Fibroblast of gingiva (primary cell): Measurements from ENCODE around the gene ARHGAP35.
"Not testable (repeated sequence)": the region's sequence is repeated elsewhere in the genome, so short reads cannot be mapped to it uniquely, and the experiment has no call there.

Source experiments
- DNase-seq: peaks from one replicate; pipeline ENCODE4 v3.0.0-alpha.2; 2011; ENCODE audit warnings: low read depth

The ARHGAP35 gene

DNA sequence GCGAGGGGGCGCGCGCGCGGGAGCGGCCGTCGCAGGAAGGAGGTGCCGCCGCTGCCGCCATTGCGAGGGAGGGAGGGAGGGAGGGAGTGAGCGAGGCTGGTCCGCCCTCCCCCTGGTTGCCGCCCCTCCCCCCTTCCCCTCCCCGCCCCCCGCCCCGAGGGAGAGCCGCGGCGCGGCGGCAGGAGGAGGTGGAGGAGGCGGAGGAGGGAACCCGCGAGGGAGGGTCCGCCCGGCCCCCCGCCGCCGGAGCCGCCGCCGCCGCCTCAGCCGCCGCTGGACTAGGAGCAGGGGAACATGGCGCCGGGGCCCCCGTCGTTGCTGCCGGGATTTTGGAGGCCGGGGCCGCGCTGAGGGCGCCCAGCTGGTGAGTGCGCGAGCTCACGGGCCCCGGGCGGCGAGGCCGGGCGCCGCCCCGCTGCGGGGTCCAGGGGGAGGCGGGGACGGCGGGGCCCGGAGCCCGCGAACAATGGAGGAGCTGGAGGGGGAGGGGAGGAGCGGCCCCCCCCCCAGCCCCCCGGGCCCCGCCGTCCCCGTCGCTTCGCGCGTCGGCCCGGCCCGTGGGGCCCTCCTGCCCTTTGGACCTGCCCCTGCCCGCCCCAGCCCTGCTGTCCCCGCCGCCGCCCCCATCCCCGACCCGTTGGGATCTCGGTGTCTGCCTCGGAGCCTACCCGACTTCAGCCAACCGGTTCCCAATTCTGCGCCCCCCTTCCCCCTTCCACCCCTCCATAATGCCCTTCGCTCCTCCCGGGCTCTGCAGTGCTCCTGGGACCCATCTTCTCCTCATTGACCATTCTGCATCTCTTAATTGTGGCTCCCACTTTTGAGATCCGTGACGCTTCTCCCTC is at the start of gene ARHGAP35:
Gene ARHGAP35 (plus strand): TSS at position 152 of the 845 bp plus-strand sequence. CDS start 57,679 bp downstream, outside the sequence.
- peak; percentile 85 for DNase-seq

DNA sequence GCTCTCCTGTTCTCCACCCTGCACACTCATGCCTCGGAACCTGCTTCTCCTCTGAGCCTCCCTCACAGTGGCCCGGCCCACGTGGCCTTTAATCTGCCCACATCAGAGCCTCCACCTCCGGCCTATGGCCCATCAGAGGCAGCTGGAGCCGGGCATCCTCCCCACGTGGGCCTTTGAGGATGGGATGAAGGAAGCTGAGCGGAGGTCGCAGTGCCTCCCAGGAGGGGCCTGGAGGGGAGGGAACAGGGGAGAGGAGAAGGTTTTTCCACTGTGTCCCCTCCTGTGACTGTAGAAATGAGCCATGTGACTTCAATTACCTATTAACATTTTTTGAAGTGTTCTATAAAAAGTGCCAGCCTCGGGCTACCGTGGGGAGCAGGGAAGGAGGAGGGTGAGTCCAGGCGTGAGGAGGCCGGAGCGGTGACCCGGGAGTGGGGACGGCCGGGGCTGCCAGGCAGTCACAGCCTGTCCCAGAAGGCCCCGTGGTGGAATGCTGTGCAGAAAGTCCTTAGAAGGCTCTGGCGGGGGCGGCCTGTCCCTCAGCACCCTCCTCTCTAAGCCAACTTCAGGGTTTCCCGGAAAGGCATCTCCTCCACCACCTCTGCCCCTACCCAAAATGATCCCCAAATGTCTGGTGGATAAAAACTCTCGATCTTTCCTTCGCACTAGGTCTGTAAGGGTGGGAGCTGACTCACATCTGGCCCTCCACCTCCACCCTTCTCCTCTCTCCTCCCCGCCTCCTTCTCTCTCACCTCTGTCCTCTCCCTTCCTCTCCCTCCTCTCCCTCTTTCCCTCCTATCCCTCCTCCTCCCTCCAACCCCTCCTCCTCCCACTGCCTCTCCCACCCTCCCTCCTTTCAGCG is 47.6 kb upstream of the ARHGAP35 start:
- no peak for DNase-seq

DNA sequence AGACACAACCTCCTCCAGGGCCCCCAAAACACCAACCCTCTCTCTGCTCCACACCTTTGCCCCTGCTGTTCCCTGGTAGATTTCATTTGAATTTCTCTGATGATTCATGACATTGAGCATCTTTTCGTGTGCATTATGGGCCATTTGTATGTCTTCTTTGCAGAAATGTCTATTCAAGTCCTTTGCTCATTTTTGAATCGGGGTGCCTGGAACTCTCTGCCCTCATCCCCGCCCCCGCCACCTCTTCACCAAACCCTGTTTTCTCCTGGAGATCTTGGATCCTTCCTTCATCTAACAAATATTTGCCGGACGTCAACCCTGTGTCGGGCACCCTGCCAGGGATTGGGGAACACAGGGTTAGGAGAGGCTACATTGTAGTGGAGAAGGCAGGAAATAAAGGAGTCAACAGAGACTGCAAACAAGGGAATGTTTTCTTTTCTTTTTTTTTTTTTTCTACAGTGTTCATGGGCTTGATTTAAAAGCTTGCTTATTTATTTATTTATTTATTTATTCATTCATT is 46.9 kb upstream of the ARHGAP35 start:
- DNase-seq, result peak; percentile 55

DNA sequence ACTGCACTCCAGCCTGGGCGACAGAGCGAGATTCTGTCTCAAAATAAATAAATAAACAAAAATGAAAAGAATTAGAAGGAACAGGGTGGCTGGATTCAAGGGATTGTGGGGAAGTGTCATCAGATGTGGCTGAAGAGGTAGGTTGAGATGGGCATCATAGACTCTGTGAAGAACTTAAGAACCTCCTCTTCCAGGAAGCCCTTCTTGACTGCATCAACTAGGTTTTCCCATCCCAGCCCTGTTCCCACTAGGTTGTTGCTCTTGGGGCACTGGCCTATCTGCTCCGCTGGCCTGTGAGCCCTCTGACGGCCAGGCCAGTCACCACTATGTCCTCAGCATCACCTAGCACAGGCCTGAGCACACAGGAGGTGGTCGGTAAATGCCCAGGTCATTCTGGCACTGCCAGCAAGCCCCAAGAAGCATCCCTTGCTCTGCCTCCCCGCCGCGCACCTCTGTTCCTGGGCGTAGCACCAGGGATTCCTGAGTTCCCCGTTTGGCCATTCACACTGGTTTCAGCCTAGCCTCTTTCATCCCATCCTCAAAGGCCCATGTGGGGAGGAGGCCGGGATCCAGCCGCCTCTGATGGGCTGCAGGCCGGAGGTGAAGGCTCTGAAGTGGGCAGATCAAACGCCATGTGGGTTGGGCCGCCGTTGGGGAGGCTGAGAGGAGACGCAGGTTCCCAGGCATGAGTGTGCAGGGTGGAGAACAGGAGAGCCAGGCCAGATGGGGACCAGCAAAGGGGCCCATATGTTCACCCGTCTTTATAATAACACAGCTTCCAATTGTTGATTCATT is 44.8 kb upstream of the ARHGAP35 start:
- no peak for DNase-seq

DNA sequence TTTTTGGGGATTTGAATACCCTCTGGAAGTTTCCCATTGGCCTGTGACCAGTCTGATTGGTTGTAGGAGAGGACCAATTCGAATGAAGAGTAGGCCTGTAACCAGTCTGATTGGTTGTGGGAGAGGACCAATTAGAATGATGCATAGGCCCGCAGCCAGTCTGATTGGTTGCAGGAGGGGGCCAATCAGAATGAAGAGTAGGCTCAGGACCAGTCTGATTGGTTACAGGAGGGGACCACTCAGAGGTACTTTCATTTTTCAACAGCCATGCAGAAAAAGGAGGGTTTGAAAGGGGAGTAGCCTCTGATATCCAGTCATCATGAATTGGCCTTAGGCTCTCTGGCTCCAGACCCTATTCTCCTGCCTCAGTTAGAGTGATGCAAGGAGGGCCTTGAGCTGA is 42.0 kb upstream of the ARHGAP35 start:
- peak; percentile 25 for DNase-seq

DNA sequence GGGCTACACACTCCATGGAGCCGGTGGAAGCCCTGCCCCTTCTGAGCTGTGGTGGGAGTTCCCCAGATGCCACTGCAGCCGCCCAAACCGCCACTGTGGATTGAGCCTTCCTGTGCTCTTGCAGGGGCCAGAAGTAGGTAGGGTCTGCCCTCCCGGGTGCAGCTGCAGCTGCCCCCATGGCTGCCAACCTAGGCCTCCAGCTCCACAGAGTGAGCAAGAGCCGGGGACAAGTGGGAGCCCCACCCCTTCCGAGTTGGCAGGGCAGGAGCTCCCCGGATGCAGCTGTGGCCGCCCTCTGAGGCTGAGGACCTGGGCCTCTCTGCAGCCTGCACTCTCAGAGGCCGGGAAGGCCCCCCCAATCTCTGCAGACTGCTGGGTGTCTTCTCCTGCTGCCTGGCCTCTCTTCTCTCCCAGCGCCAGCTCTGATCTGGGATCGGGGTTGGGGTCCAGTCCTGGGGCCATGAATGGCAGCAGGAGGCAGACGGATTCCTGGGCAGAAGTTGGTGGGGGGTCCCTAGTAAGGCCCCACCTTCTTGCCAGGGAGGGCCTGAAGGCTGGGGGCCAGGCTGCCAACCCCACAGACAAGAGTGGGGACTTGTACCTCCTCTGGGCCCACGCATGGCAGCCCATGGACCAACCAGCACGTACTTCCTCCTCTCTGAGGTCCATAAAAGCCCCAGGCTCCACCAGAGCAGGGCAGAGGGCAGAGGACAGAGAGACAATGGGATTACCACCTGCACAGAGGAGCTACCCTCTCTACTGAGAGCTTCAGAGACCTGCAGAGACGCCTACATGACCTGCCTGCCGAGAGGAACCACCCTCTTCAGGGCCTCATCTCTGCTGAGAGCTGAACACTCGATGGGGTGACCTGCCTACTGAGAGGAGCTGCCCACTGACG is 39.0 kb upstream of the ARHGAP35 start:
- no peak for DNase-seq

DNA sequence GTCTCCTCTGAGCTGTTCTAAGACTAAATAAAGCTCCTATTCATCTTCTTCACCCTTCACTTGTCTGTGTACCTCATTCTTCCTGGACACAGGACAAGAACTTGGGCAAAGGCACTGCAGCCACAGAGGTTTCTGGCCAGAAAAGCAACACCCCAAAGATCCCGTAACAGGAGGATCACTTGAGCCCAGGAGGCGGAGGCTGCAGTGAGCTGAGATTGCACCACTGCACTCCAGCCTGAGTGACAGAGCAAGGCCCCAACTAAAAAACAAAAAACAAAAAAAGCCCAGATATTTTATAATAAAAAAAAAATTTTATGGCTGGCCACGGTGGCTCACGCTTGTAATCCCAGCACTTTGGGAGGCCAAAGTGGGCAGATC is 38.4 kb upstream of the ARHGAP35 start:
- DNase-seq, result not testable (repeated sequence)

DNA sequence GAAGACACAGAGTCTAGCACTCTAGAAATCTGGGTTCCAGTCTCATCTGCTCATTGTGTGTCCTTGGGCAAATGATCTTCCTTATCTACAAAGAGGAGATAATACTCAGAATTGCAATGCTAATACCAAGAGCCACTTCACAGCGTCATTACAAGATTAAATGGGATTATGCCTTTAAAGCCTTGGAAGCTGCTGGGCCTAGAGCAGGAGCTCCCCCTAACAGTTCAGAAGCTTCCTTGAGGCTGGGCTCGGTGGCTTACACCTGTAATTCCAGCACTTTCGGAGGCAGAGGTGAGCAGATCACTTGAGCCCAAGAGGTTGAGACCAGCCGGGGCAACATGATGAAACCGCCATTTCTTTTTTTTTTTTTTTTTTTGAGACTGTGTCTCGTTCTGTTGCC is 37.7 kb upstream of the ARHGAP35 start:
- no peak for DNase-seq

DNA sequence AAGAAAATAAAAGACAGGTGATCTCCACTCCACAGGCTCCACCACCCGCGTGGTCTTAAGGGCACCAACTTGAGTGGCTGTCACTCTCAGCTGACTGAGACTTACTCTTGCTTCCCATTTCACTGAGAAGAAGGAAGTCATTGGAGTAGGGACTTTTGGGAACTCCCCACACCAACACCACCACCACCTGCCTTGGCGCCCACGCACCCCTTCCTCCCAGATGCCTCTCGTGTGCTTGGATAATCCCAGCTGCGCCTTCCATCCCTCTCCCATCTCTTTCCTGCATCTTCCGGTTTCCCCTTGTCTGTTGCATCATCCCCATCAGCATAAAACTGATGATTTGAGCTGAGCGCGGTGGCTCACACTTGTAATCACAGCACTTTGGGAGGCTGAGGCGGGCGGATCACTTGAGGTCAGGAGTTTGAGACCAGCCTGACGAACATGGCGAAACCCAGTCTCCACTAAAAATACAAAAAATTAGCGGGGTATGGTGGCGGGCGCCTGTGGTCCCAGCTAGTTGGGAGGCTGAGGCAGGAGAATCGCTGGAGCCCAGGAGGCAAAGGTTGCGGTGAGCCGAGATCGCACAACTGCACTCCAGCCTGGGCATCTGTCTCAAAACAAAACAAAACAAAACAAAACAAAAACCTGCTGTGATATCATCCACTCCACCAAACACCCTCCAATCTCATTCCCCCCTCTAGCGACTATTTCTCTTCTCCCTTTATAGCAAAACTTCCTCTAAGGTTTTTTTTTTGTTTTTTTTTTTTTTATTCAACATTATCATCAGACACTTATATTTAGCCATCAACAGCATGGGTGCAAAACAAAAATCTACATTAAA is 35.7 kb upstream of the ARHGAP35 start:
- DNase-seq, result no peak

DNA sequence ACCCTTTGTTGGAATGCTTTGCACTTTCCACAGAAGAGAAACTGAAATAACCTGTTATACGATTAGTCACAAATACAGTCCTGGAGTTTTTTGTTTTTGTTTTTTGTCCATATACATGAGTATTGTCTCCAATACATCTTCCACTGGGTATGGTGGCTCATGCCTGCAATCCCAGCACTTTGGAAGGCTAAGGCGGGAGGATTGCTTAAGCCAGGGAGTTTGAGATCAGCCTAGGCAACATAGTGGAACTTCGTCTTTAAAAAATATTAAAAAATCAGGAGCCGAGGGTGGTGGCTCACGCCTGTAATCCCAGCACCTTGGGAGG is 35.1 kb upstream of the ARHGAP35 start:
- no peak for DNase-seq

DNA sequence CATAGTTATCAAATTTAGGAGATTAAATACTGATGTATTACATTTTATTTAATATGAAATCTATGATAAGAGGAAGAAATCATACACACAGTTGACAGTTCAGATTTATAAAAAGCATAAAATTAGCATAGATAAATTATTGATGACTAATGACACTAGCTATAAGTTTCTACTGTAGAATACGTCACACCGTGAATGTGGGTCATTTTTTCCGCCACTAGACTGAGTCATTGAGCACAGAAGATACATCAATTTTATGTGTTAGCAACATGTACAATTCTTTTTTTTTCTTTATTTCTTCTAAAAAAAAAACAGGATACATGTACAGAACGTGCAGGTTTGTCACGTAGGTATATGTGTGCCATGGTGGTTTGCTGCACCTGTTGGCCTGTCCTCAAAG is 32.3 kb upstream of the ARHGAP35 start:
- no peak for DNase-seq

DNA sequence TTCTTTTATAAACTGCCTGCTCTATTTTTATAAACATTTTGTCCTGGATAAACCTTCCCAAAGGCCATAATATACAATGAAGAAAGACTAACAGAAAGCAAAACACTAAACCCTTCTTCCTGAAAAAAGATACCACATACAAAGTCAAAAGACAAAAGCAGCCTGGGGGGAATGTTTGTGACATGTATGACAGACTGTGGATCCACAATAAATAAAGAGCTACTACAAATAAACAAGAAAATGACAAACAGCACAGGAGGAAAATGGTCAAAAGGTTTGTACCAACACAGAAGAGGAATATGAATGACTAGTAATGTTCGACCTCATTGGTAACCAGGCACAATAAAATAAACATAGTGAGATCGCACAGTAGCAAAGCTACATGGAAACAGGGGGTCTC is 29.9 kb upstream of the ARHGAP35 start:
- DNase-seq, result no peak

DNA sequence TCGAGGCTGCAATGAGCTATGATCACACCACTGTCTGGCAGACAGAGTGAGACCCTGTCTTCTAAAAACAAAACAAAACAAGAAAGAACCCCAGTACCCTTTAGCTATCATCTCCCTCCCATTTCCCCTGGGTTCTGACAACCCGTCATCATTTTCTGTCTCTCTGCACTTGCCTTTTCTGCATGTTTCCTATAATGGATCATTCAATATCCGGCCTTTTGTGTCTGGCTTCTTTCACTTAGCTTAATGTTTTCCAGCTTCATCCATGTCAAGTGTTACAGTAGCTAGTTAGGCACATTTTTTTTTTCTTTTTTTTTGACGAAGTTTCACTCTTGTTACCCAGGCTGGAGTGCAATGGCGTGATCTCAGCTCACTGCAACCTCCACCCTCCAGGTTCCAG is 26.7 kb upstream of the ARHGAP35 start:
- no peak for DNase-seq

DNA sequence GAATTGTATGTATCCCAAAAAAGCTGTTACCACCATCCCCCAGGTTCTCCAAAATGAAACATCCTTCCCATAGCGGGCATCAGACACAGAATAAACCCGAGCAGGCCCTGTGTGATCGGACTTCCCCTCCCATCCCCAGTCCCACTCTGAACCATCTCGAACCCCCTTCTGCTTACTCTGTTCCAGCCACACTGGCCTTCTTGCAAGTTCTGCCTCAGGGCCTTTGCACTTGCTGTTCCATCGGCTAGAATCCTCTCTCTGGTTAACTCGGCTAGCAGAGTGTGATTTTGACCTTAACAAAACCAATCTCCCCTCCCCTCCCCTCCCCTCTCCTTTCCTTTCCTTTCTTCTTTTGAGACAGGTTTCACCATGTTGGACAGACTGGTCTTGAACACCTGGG is 25.8 kb upstream of the ARHGAP35 start:
- no peak for DNase-seq

DNA sequence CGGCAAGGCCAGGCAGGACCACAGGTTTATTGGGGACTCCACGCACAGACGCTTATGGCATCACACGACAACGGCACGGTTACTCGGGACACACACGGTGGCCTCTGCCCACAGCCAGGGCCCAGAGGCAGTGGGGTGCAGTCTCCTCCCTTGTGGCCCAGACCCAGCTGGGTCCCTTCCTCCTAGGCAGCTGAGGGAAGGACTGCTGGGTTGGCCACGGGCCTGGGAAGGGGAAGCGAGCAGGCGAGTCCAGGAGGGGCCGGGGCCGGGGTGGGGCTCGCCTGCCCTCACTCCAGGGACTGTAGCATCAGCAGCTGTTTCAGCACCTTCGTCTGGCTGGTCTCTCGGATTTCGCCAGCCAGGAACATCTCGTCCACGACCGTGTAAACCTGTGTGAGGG is 22.6 kb upstream of the ARHGAP35 start:
- DNase-seq, result no peak

DNA sequence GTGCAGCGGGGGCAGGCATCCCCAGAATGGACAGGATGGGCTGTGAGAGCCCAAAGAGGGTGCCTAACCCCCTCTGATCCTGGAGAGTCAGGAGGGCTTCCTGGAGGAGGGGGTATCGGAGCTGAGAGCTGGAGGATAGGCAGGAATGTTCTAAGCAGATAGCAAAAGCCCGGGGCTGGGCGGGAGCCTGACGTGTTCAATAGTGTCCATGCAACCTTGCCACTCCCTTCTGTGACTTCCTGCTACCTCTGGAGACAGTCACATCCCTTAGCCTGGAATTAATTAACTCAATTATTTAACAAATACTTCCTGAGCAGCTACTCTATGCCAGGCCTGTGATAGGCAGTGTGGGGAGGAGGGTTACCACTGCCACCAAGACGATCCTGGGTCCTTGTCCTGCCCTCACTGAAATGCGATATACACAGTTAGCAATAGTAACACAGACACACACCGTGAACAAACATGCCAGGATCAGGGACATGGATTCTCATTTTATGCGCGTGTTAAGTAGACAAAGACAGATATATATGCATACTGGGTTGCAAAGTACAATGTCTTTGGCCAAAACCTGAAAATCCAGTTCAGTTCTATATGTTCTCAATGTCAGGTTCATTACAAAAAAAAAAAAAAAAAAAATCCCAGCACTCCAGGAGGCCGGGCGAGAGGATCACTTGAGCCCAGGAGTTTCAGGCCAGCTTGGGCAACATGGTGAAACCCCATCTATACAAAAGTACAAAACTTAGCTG is 20.9 kb upstream of the ARHGAP35 start:
- DNase-seq, result no peak

DNA sequence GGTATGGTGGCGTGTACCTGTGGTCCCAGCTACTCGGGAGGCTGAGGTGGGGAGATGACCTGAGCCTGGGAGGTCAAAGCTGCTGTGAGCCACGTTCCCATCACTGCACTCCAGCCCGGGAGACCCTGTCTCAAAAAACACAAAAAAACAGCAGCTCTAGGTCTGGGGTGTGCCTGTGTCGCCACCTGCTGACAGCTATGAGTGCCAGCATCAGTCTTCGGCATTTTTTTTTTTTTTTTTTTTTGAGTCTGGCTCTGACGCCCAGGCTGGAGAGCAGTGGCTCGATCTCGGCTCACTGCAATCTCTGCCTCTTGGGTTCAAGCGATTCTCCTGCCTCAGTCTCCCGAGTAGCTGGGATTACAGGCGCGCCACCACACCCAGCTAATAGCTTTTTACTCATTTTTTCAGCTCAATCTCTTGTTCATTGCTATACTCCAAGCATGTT is 20.3 kb upstream of the ARHGAP35 start:
- peak; percentile 61 for DNase-seq

DNA sequence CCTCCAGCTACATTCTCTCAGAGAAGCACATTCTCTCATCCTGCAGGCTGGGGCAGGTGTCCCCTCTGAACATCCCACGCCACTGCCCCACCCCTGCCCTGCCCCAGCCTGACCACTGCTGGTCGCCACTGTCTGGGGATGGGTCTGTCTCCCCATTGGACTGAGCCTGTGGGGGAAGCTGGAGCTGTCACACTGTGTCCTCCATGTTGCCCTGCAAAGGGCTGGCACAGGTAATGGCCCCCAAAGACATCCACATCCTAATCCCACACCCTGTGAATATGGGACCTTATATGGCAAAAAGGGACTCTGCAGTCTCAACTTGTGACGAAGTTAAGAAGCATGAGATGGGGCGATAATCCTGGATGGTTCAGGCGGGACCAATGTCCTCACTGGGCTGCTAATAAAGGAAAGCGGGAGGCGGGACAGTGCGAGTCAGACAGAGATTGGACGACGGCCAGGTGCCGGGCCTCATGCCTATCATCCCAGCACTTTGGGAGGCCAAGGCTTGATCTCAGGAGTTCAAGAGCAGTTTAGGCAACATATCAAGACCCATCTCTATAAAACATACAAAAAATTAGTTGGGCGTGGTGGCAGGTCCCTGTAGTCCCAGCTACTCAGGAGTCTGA is 19.2 kb upstream of the ARHGAP35 start:
- DNase-seq, result no peak

DNA sequence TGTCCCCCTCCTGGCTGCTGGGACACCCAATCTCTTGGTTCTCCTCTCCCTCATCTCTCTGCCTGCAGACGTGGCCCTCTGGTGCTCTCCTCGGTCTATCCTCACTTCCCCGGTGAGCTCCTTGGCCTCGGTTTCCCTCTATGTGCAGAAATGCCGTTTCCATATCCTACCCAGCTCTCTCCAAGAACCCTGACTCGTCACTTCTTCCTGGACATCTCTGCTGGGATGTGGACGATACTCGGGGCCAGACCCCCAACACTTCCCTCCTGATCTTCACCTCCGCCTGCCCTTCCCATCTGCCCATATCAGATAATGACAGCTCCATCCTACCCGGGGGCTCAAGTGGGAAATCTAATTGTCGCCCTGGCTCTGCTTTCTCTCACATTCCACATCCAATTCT is 18.0 kb upstream of the ARHGAP35 start:
- DNase-seq, result no peak
